Esophagus muscularis mucosa (tissue), 4 donors: ENCODE results near the gene PLEKHA5. TPM values are rescaled to one million over a fixed set of nuclear protein-coding genes. Genes with fewer than 3 reads are reported as not detected.
"Not testable (repeated sequence)": the region's sequence is repeated elsewhere in the genome, so short reads cannot be mapped to it uniquely, and the experiment has no call there.

Experiments used
- DNase-seq: peaks from one replicate; pipeline ENCODE4 v3.0.0-alpha.2; 2017; ENCODE audit errors: extremely low spot score
- H3K27ac ChIP-seq, 4 donors: fragments of 200-600 bp; sonication (generic); replicated peaks in 1 of 4; 1 replicate in 3 of 4; 2 replicates in 1 of 4; pipeline ENCODE4 v1.5.1; 2016 to 2019; ENCODE audit warnings: mild to moderate bottlenecking in 1 of 4
- H3K27me3 ChIP-seq, 4 donors: fragments of 200-600 bp; sonication (generic); one replicate each; pipeline versions ENCODE4 v1.5.1 to v1.6.0; 2016 to 2019
- H3K36me3 ChIP-seq, 4 donors: fragments of 200-600 bp; sonication (generic); one replicate each; pipeline ENCODE4 v1.5.1; 2016 to 2019
- H3K4me1 ChIP-seq, 4 donors: fragments of 200-600 bp; sonication (generic); one replicate each; pipeline ENCODE4 v1.5.1; 2016 to 2019
- H3K4me3 ChIP-seq, 4 donors: fragments of 200-600 bp; sonication (generic); 1 replicate in 2 of 4; 2 replicates in 2 of 4; pipeline ENCODE4 v1.5.1; 2016 to 2019; ENCODE audit warnings: mild to moderate bottlenecking in 4 of 4, moderate library complexity in 1 of 4
- H3K9me3 ChIP-seq, 4 donors: fragments of 200-600 bp; sonication (generic); 1 replicate in 3 of 4; 2 replicates in 1 of 4; pipeline ENCODE4 v1.5.1; 2016 to 2019
- EP300 ChIP-seq: sonication (generic); formaldehyde crosslinking; IDR thresholded peaks from one replicate; pipeline ENCODE4 v1.6.1; 2017; ENCODE audit warnings: antibody characterized with exemption
- POLR2A ChIP-seq: fragments of 450-650 bp; IDR thresholded peaks from one replicate; pipeline ENCODE4 v1.6.1; 2017; ENCODE audit warnings: antibody characterized with exemption, moderate library complexity, mild to moderate bottlenecking, low read depth
- POLR2AphosphoS5 ChIP-seq, 2 donors: sonication (generic); formaldehyde crosslinking; IDR thresholded peaks; one replicate each; pipeline ENCODE4 v1.6.1; 2017; ENCODE audit warnings: antibody characterized with exemption in 2 of 2
- WGBS: methylation state at CpG from one replicate; pipeline ENCODE4 v1.1.5; 2018; 5-methylcytosine and 5-hydroxymethylcytosine counted together
- intact Hi-C: fragments of 100-400 bp; cut with DNase I; formaldehyde crosslinking; loops from one replicate; pipeline ENCODE4 v1.15.1; 2023
- total RNA-seq, 4 donors: library from RNA; depleted of rRNA; stranded (reverse); fragments of >200 nt; gene quantifications; one replicate each; pipeline versions ENCODE4 v1.1.0 to v1.2.1, GENCODE V29; 2016
- TF ChIP-seq, protein P1 (sequence below), 3 experiments: fragments of 200-600 bp in 2 of 3; fragments of 450-650 bp in 1 of 3; sonication (generic) in 2 of 3; IDR thresholded peaks; one replicate each; pipeline ENCODE4 v1.5.1; 2017 to 2019; ENCODE audit warnings: antibody characterized with exemption in 3 of 3, mild to moderate bottlenecking in 2 of 3, moderate library complexity in 1 of 3

The PLEKHA5 gene
- total RNA-seq, 4 donors from 2014 or later: 50.7 to 88.5 (median 58.6) TPM

DNA sequence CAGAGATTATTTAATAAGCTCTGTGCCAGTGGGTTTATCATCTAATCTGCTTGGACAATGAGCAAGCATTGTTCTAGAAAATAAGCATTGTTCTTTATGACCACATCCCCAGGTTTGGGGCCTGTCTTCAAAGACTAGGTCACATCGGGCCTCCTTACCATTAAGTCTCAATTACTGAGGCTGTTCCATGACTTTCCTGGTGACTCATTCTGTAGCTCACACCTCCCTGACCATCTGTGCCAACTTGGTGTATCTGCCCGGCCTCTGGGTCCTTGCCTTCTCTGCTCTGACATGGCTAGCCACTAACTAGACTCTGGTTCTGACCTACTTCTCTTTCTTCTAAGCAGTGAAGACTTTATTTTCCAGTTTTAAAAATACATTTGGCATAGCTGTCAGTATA, 44.4 kb upstream of the PLEKHA5 start:
- H3K36me3 ChIP-seq: no peaks in the 10 kb centered on the region
- H3K4me3 ChIP-seq: no peak overlapping the region
- intact Hi-C loops: no loop called here
- DNase-seq: no peak
- no peak overlapping the region for H3K27ac ChIP-seq
- no peaks in the 10 kb centered on the region for H3K27me3 ChIP-seq
- TF ChIP-seq, protein P1, sequence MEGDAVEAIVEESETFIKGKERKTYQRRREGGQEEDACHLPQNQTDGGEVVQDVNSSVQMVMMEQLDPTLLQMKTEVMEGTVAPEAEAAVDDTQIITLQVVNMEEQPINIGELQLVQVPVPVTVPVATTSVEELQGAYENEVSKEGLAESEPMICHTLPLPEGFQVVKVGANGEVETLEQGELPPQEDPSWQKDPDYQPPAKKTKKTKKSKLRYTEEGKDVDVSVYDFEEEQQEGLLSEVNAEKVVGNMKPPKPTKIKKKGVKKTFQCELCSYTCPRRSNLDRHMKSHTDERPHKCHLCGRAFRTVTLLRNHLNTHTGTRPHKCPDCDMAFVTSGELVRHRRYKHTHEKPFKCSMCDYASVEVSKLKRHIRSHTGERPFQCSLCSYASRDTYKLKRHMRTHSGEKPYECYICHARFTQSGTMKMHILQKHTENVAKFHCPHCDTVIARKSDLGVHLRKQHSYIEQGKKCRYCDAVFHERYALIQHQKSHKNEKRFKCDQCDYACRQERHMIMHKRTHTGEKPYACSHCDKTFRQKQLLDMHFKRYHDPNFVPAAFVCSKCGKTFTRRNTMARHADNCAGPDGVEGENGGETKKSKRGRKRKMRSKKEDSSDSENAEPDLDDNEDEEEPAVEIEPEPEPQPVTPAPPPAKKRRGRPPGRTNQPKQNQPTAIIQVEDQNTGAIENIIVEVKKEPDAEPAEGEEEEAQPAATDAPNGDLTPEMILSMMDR (IDR thresholded peaks at IDR 0.05): no peak
- TF ChIP-seq POLR2AphosphoS5 (IDR thresholded peaks at IDR 0.05) (no peak), POLR2A (no peak), EP300 (no peak)
- H3K9me3 ChIP-seq: peaks cover 0 to 6% (median 0%) of the 10 kb centered on the region in 4 donors
- WGBS: 94% methylated on average over 2 of the region's 2 CpGs
- no peaks in the 10 kb centered on the region for H3K4me1 ChIP-seq

DNA sequence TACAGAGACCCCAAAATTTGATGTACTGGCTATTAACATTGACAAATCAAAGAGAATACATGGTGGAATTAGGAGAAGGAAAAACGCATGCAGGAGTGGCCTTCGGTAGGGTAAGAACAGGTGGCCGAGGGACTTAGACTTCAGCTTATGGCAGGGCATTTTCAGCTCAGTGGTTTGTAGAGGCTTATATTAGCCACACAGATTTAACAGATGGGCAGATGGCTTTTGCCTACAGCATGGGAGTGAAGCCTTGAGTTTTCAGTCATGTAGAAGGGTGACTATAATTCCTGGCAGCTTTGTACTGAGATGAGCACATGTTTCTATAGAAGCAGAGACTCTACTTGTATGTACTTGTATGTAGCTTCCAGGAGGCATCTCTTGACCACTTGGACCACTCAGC, 40.9 kb upstream of the PLEKHA5 start:
- Histone ChIP-seq H3K4me1 (no peaks in the 10 kb centered on the region), H3K27me3 (no peaks in the 10 kb centered on the region), H3K36me3 (no peaks in the 10 kb centered on the region), H3K27ac (no peak overlapping the region), H3K4me3 (no peak overlapping the region), H3K9me3 (peaks cover 0 to 6% (median 0%) of the 10 kb centered on the region in 4 donors)
- intact Hi-C loops: no loop called here
- no peak for TF ChIP-seq POLR2AphosphoS5 (IDR thresholded peaks at IDR 0.05)
- no peak for TF ChIP-seq EP300
- TF ChIP-seq, protein P1 (IDR thresholded peaks at IDR 0.05): no peak
- TF ChIP-seq POLR2A: no peak
- 93% methylated on average over 3 of the region's 3 CpGs for WGBS
- no peak for DNase-seq

DNA sequence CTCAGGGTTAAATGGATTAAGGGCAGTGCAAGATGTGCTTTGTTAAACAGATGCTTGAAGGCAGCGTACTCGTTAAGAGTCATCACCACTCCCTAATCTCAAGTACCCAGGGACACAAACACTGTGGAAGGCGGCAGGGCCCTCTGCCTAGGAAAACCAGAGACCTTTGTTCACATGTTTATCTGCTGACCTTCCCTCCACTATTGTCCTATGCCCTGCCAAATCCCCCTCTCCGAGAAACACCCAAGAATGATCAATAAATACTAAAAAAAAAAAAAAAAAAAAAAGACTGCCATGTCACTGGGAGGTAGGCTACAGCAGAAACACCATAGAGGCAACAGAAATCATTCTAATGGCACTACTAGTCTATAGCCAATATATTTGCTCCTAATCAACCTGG, 37.1 kb upstream of the PLEKHA5 start:
- H3K4me3 ChIP-seq, H3K36me3 ChIP-seq, H3K27ac ChIP-seq, DNase-seq, H3K27me3 ChIP-seq, intact Hi-C loops, H3K9me3 ChIP-seq, H3K4me1 ChIP-seq: not testable (repeated sequence)
- WGBS: 89% methylated on average over 4 of the region's 4 CpGs

DNA sequence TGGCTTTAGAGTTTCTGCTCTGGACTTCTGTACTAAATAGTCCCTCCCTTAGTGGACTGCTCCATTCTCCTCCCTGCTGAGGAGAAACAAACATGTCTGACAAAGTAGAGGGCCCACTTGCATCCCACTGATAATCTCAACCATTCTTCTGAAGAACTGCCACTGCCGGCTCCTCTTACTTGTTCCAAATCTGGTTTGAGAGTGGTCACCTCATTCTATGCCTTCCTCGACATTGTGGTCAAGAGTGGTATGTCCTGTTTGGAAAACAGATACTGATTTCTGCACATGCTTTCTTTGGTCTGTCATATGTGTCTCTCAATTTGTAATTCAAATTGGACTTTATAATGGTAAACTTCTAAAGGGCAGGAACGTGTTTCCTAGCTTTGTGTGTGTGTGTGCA, 36.3 kb upstream of the PLEKHA5 start:
- intact Hi-C loops: no loop called here
- WGBS: 95% methylated on average over 3 of the region's 3 CpGs
- no peak for DNase-seq
- H3K9me3 ChIP-seq: no peaks in the 10 kb centered on the region
- H3K4me1 ChIP-seq: no peaks in the 10 kb centered on the region
- H3K27me3 ChIP-seq: no peaks in the 10 kb centered on the region
- H3K27ac ChIP-seq: no peak overlapping the region
- no peaks in the 10 kb centered on the region for H3K36me3 ChIP-seq
- no peak overlapping the region for H3K4me3 ChIP-seq
- TF ChIP-seq, protein P1 (IDR thresholded peaks at IDR 0.05): no peak
- TF ChIP-seq EP300 (no peak), POLR2AphosphoS5 (IDR thresholded peaks at IDR 0.05) (no peak), POLR2A (no peak)

DNA sequence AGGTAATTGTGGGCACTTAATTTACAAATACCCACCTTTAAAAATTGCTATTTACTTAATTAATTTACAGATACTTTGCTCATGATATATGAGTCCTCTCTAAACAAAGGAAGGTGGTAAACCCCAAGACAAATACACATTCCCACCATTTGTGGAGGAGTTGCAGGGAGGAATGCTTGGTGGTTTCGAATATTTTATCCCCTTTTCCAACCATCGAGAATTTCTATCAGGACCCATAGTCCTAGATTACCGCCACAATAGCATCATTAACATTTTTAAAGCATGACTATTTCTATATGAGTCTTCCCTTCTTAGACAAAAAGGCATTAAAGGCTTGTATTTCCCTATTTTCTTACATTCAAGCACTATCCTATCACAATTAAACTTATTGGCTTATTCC, 34.2 kb upstream of the PLEKHA5 start:
- no peaks in the 10 kb centered on the region for H3K4me1 ChIP-seq
- no peak overlapping the region for H3K4me3 ChIP-seq
- H3K36me3 ChIP-seq: no peaks in the 10 kb centered on the region
- no peaks in the 10 kb centered on the region for H3K9me3 ChIP-seq
- no peak for TF ChIP-seq POLR2AphosphoS5 (IDR thresholded peaks at IDR 0.05)
- TF ChIP-seq, protein P1 (IDR thresholded peaks at IDR 0.05): no peak
- TF ChIP-seq POLR2A: no peak
- TF ChIP-seq EP300: no peak
- H3K27me3 ChIP-seq: no peaks in the 10 kb centered on the region
- intact Hi-C loops: no loop called here
- H3K27ac ChIP-seq: no peak overlapping the region
- DNase-seq: no peak
- WGBS: 95% methylated on average over 3 of the region's 3 CpGs
